Measurements from ENCODE around the gene OBP2A.
"Not testable (repeated sequence)": the region's sequence is repeated elsewhere in the genome, so short reads cannot be mapped to it uniquely, and the experiment has no call there.

DNA sequence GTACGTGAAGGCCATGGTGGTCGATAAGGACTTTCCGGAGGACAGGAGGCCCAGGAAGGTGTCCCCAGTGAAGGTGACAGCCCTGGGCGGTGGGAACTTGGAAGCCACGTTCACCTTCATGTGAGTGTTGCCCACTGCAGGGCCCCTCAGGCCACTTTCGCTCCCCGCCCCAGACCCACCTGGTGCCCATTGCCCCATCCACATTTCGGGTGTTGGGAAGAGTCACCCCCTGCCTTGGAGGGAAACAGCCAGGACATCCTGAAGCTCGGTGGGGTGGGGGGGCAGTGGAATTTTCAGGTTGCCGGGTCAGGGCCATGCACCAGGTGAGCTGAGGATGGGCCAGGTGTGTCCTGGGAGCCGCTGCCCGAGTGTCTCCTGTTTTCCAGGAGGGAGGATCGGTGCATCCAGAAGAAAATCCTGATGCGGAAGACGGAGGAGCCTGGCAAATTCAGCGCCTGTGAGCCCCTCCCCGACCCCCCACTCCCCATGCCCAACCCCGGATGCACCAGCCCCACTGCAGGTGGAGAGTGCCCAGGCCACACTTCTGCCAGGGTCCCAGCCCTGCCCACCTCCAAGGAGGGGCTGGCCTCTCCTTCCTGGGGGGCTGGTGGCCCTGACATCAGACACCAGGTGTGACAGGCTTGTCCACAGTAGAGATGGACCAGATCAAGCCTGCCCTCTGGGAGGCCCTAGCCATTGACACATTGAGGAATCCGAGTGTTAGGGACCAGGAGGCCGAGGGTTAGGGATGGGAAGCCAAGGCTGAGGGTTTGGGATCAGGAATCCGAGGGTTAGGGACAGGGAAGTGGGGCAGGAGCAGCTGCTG lies 1.1 kb downstream of the OBP2A start:
- TF ChIP-seq, protein P1, sequence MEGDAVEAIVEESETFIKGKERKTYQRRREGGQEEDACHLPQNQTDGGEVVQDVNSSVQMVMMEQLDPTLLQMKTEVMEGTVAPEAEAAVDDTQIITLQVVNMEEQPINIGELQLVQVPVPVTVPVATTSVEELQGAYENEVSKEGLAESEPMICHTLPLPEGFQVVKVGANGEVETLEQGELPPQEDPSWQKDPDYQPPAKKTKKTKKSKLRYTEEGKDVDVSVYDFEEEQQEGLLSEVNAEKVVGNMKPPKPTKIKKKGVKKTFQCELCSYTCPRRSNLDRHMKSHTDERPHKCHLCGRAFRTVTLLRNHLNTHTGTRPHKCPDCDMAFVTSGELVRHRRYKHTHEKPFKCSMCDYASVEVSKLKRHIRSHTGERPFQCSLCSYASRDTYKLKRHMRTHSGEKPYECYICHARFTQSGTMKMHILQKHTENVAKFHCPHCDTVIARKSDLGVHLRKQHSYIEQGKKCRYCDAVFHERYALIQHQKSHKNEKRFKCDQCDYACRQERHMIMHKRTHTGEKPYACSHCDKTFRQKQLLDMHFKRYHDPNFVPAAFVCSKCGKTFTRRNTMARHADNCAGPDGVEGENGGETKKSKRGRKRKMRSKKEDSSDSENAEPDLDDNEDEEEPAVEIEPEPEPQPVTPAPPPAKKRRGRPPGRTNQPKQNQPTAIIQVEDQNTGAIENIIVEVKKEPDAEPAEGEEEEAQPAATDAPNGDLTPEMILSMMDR (conservative IDR thresholded peaks at IDR 0.05 in 1 of 2, IDR thresholded peaks at IDR 0.05 in 1 of 2; ENCODE audit: extremely low read depth in 1 of 2, insufficient read depth in 1 of 2, low read depth in 1 of 2, low read length in 2 of 2) = not testable (repeated sequence)
- not testable (repeated sequence) for TF ChIP-seq EZH2 (IDR thresholded peaks at IDR 0.05; ENCODE audit: borderline replicate concordance, low read length)

Measured in mammary epithelial cell (primary cell).